Mucosa of descending colon (tissue), 3 donors: ENCODE data around the gene ZZZ3. TPM values are rescaled to one million over a fixed set of nuclear protein-coding genes. Genes with fewer than 3 reads are reported as not detected.
"Not testable (repeated sequence)": the region's sequence is repeated elsewhere in the genome, so short reads cannot be mapped to it uniquely, and the experiment has no call there.

Experiments
- ATAC-seq: fragments of 200-7000 bp; cut with Tn5 transposase; one replicate; pipeline ENCODE4 v1.9.1; 2020; ENCODE audit warnings: mild to moderate bottlenecking, moderate library complexity
- DNase-seq, 3 donors: peaks; one replicate each; pipeline ENCODE4 v3.0.0-alpha.2; 2020
- H3K36me3 ChIP-seq: fragments of 200-600 bp; one replicate; pipeline ENCODE4 v1.8.0; 2021; ENCODE audit warnings: low read depth, mild to moderate bottlenecking
- H3K4me1 ChIP-seq: fragments of 200-600 bp; one replicate; pipeline ENCODE4 v1.8.0; 2021; ENCODE audit warnings: low read depth, mild to moderate bottlenecking
- H3K4me3 ChIP-seq: fragments of 200-600 bp; one replicate; pipeline ENCODE4 v1.8.0; 2021; ENCODE audit warnings: mild to moderate bottlenecking
- H3K9me3 ChIP-seq: fragments of 200-600 bp; one replicate; pipeline ENCODE4 v1.8.0; 2021; ENCODE audit warnings: mild to moderate bottlenecking
- CTCF ChIP-seq: fragments of 200-600 bp; IDR thresholded peaks from one replicate; pipeline ENCODE4 v1.8.0; 2022; ENCODE audit warnings: antibody characterized with exemption, mild to moderate bottlenecking
- intact Hi-C, 2 donors: fragments of 100-400 bp; cut with DNase I in 1 of 2; cut with micrococcal nuclease in 1 of 2; formaldehyde crosslinking; loops; one replicate each; pipeline versions ENCODE4 v1.11.0 to v1.11.1; 2022; cut with DNase I, micrococcal nuclease
- total RNA-seq, 3 donors: library from RNA; stranded (reverse); fragmentation: NEBNext Ultra II Directional in 2 of 3; extraction: Animal tissue kit (Norgen Biotek cat#: 25700) in 2 of 3; gene quantifications; one replicate each; pipeline versions ENCODE4 v1.2.1 to v1.2.4, GENCODE V29; 2021 to 2023
- donor health status: DM: no; HTN: no; CAD: no; lungs with moderate emphysema.
- donor health status: DM: no; HTN: no; CAD: no.
- donor health status: DM: no; HTN: yes; CAD: no.

ZZZ3 gene
- total RNA-seq, 3 donors from 2014 or later, result 29.8 to 58.2 (median 37.0) TPM

GRCh38 chr1:77655431-77655974, 27.0 kb downstream of the ZZZ3 start:
- Histone ChIP-seq H3K4me1 (peaks cover 6% of the 10 kb centered on the region), H3K36me3 (no peaks in the 10 kb centered on the region), H3K4me3 (no peak overlapping the region), H3K9me3 (peaks cover 3% of the 10 kb centered on the region)
- ATAC-seq (no peak), DNase-seq (no peak)
- intact Hi-C loops, result no loop called here
- no peak for TF ChIP-seq CTCF

GRCh38 chr1:77652970-77653516, 29.4 kb downstream of the ZZZ3 start:
- ATAC-seq (no peak), DNase-seq (no peak)
- intact Hi-C loops, result no loop called here
- no peak for TF ChIP-seq CTCF
- H3K4me3 ChIP-seq, result no peak overlapping the region
- H3K9me3 ChIP-seq, result peaks cover 14% of the 10 kb centered on the region
- H3K4me1 ChIP-seq, result peaks cover 6% of the 10 kb centered on the region
- H3K36me3 ChIP-seq, result no peaks in the 10 kb centered on the region

- ATAC-seq (no peak), DNase-seq (no peak)
- peaks cover 6% of the 10 kb centered on the region for H3K4me1 ChIP-seq
- peaks cover 14% of the 10 kb centered on the region for H3K9me3 ChIP-seq
- TF ChIP-seq CTCF, result no peak
- intact Hi-C loops, result no loop called here
- no peaks in the 10 kb centered on the region for H3K36me3 ChIP-seq
- no peak overlapping the region for H3K4me3 ChIP-seq
Observed at GRCh38 chr1:77652268-77652667, 30.2 kb downstream of the ZZZ3 start.

GRCh38 chr1:77649127-77649526, 33.3 kb downstream of the ZZZ3 start:
- Histone ChIP-seq H3K36me3 (no peaks in the 10 kb centered on the region), H3K4me3 (no peak overlapping the region), H3K4me1 (peaks cover 6% of the 10 kb centered on the region), H3K9me3 (peaks cover 14% of the 10 kb centered on the region)
- ATAC-seq (no peak), DNase-seq (no peak)
- intact Hi-C loops, result no loop called here
- no peak for TF ChIP-seq CTCF

GRCh38 chr1:77646224-77646623, 36.2 kb downstream of the ZZZ3 start:
- H3K36me3 ChIP-seq, H3K4me1 ChIP-seq, H3K4me3 ChIP-seq, ATAC-seq, DNase-seq, intact Hi-C loops: not testable (repeated sequence)
- H3K9me3 ChIP-seq, result peaks cover 14% of the 10 kb centered on the region

GRCh38 chr1:77643456-77643855, 39.0 kb downstream of the ZZZ3 start:
- no peaks in the 10 kb centered on the region for H3K4me1 ChIP-seq
- intact Hi-C loops, result loop anchor here in 1 of 2 donors (5.0 kb wide), 1 partner anchor 179 kb away; no protein-coding TSS in a partner anchor
- ATAC-seq (no peak), DNase-seq (no peak)
- H3K4me3 ChIP-seq, result no peak overlapping the region
- no peaks in the 10 kb centered on the region for H3K36me3 ChIP-seq
- H3K9me3 ChIP-seq, result no peaks in the 10 kb centered on the region
- no peak for TF ChIP-seq CTCF
